Left lung (tissue), 10 donors: ENCODE data around the gene RHOA. TPM values are rescaled to one million over a fixed set of nuclear protein-coding genes. Genes with fewer than 3 reads are reported as not detected.
"Not testable (repeated sequence)": the region's sequence is repeated elsewhere in the genome, so short reads cannot be mapped to it uniquely, and the experiment has no call there.

ENCODE experiments used
- ATAC-seq: fragments of 200-7000 bp; cut with Tn5 transposase; one replicate; pipeline ENCODE4 v1.9.1; 2020; ENCODE audit warnings: moderate library complexity
- DNase-seq, 4 donors: peaks; one replicate each; pipeline ENCODE4 v3.0.0-alpha.2; 2013 to 2020
- H3K27ac ChIP-seq, 2 donors: fragments of 200-600 bp; sonication (generic) in 1 of 2; one replicate each; pipeline versions ENCODE4 v1.5.0 to v1.8.0; 2020 to 2021
- H3K27me3 ChIP-seq, 2 donors: fragments of 200-600 bp; sonication (generic) in 1 of 2; one replicate each; pipeline versions ENCODE4 v1.5.0 to v1.8.0; 2020 to 2021
- H3K36me3 ChIP-seq, 2 donors: fragments of 200-600 bp; sonication (generic) in 1 of 2; one replicate each; pipeline versions ENCODE4 v1.5.0 to v1.8.0; 2020 to 2021
- H3K4me1 ChIP-seq, 2 donors: fragments of 200-600 bp; one replicate each; pipeline ENCODE4 v1.8.0; 2021
- H3K4me3 ChIP-seq, 2 donors: fragments of 200-600 bp; sonication (generic) in 1 of 2; one replicate each; pipeline versions ENCODE4 v1.5.0 to v1.8.0; 2020 to 2021; ENCODE audit warnings: mild to moderate bottlenecking in 1 of 2
- H3K9me3 ChIP-seq, 2 donors: fragments of 200-600 bp; sonication (generic) in 1 of 2; one replicate each; pipeline versions ENCODE4 v1.5.0 to v1.8.0; 2020 to 2021
- intact Hi-C, 2 donors: fragments of 100-400 bp; cut with DNase I; formaldehyde crosslinking; loops; one replicate each; pipeline versions ENCODE4 v1.11.2 to v1.14.2; 2022
- polyA plus RNA-seq, 6 donors: library from polyadenylated mRNA; unstranded; fragments of 120-200 nt; gene quantifications; one replicate each; pipeline ENCODE4 v1.2.1, GENCODE V29; 2013; ENCODE audit not compliant: insufficient read length in 6 of 6
- total RNA-seq, 2 donors: library from RNA; stranded (reverse); fragmentation: NEBNext Ultra II Directional; extraction: Animal tissue kit (Norgen Biotek cat#: 25700); gene quantifications; one replicate each; pipeline ENCODE4 v1.2.1, GENCODE V29; 2021
- TF ChIP-seq, protein P1 (sequence below), 2 donors: fragments of 200-600 bp; sonication (generic) in 1 of 2; IDR thresholded peaks; one replicate each; pipeline versions ENCODE4 v1.5.0 to v1.8.0; 2021; ENCODE audit warnings: antibody characterized with exemption in 2 of 2
- donor health status: DM: no; HTN: yes; CAD: no.
- donor health status: DM: no; HTN: no; CAD: no.

RHOA gene
- total and polyA plus RNA-seq, 8 donors = 467 to 625 (median 514) TPM

DNA sequence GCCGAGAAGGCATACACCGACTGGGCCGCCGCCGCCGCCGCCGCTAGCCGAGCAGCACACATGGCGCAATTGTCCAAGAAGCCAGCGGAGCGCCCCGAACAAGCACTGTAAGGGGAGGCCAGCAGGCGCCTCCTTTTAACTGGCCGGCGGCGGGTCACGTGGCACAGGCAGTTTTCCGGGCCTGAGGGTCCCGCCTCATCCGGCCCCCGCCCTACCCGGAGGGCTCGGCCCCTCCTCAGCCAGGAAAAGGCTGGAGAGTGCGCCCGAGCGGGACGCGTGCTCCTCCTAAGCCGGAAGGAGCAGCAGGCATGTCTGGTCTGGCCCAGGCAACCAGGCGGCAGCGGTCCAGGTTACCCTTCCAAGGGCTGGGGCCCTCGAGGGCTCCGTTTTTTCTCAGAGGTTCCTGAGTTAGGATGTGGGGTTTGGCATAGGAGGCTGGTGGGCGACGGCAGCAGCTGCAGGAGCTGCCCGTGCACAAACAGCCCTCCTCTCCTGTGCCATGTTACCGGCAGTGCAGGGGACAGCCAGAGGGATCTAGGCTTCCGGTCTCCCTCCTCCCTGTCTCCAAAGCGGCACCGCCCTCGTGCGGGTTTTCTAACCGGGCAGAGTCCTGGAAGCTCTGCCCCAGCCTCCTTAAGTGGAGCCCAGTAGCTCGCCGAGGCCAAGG, 53.4 kb downstream of the RHOA start, which contains the start of gene GPX1:
Gene GPX1, minus strand, starts transcription at position 137 of the 667 bp plus-strand sequence. Its CDS starts 75 bp downstream, at position 62.
- ATAC-seq (peak; percentile 94), DNase-seq (peak; percentile 88 to 98 (median 96))
- H3K9me3 ChIP-seq = no peaks in the 10 kb centered on the region
- no peaks in the 10 kb centered on the region for H3K27me3 ChIP-seq
- intact Hi-C loops = no loop called here
- peak within 1 kb of the TSS; percentile 74 to 83 for H3K4me3 ChIP-seq
- H3K27ac ChIP-seq = peak within 1 kb of the TSS; percentile 90 to 93
- TF ChIP-seq, protein P1, sequence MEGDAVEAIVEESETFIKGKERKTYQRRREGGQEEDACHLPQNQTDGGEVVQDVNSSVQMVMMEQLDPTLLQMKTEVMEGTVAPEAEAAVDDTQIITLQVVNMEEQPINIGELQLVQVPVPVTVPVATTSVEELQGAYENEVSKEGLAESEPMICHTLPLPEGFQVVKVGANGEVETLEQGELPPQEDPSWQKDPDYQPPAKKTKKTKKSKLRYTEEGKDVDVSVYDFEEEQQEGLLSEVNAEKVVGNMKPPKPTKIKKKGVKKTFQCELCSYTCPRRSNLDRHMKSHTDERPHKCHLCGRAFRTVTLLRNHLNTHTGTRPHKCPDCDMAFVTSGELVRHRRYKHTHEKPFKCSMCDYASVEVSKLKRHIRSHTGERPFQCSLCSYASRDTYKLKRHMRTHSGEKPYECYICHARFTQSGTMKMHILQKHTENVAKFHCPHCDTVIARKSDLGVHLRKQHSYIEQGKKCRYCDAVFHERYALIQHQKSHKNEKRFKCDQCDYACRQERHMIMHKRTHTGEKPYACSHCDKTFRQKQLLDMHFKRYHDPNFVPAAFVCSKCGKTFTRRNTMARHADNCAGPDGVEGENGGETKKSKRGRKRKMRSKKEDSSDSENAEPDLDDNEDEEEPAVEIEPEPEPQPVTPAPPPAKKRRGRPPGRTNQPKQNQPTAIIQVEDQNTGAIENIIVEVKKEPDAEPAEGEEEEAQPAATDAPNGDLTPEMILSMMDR (IDR thresholded peaks at IDR 0.05) = no peak
- H3K36me3 ChIP-seq = peaks cover 9 to 75% of the 10 kb centered on the region in 2 donors
- peaks cover 33 to 77% of the 10 kb centered on the region in 2 donors for H3K4me1 ChIP-seq

DNA sequence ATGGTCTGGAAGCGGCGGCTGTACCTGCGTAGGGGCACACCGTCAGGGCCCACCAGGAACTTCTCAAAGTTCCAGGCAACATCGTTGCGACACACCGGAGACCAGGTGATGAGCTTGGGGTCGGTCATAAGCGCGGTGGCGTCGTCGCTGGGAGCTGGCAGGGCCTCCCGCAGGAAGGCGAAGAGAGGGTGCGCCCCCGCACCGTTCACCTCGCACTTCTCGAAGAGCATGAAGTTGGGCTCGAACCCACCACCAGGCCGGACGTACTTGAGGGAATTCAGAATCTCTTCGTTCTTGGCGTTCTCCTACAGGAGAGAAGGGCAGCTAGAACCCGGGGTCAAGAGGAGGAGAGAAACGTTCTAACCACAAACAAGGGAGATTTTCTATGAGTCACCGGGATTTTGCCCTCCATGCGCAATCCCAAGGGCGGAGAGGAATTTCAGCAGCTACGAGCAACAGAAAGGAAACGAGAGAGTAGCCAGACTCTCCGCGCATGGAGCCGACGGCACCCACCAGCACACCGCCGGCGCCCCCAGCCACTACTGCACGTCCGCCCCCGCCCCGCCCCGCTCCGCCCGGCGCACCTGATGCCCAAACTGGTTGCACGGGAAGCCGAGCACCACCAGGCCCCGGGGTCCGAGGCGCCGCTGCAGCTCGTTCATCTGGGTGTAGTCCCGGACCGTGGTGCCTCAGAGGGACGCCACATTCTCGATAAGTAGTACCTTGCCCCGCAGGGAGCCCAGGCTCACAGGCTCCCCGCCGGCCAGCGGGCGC, 54.1 kb downstream of the RHOA start:
- H3K27me3 ChIP-seq, intact Hi-C loops, H3K9me3 ChIP-seq: not testable (repeated sequence)
- peaks cover 9 to 67% of the 10 kb centered on the region in 2 donors for H3K36me3 ChIP-seq
- peaks cover 33 to 84% of the 10 kb centered on the region in 2 donors for H3K4me1 ChIP-seq
- H3K27ac ChIP-seq = peak overlapping the region; percentile 90 to 93
- peak overlapping the region; percentile 74 to 83 for H3K4me3 ChIP-seq
- ATAC-seq (peak; percentile 45), DNase-seq (peak in 2 of 4 donors; percentile 53 to 87)

DNA sequence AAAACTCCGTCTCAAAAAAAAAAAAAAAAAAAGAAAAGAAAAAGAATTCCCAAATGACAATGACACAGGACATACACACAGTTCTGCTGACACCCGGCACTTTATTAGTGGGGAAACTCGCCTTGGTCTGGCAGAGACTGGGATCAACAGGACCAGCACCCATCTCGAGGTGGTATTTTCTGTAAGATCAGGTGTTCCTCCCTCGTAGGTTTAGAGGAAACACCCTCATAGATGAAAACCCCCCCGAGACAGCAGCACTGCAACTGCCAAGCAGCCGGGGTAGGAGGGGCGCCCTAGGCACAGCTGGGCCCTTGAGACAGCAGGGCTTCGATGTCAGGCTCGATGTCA, 54.7 kb downstream of the RHOA start:
- Histone ChIP-seq H3K27ac (peak overlapping the region; percentile 90 to 93), H3K36me3 (peaks cover 9 to 62% of the 10 kb centered on the region in 2 donors), H3K4me3 (peak overlapping the region; percentile 74 to 83), H3K4me1 (peaks cover 34 to 90% of the 10 kb centered on the region in 2 donors)
- H3K27me3 ChIP-seq, intact Hi-C loops, DNase-seq, H3K9me3 ChIP-seq: not testable (repeated sequence)
- ATAC-seq = peak; percentile 2

DNA sequence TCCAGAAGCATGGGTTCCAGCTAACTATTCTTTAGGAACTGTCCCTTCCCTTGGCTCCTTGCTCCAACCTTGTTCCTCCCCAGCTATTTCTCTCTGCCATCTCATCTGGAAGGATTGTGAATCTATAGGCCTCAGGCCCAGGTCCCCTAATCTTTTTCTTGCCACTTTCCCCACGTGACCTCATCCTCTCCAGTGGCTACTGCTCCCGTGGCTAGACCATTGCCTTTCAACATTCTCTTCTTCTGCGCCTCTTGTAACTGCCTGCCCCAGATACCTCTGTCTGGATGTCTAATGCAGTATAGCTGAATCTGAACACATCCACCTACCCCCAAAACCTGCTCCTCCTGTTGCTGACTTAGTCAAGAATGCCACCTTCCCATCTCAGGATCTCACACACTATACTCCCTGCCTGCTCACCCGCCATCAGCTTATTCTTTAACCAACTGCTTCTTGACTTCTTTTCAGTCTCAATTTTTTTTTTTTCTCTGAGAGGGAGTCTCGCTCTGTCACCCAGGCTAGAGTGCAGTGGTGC, 58.8 kb downstream of the RHOA start:
- Histone ChIP-seq H3K27ac (peak overlapping the region; percentile 86 to 90), H3K27me3 (no peaks in the 10 kb centered on the region), H3K4me1 (peaks cover 29 to 92% of the 10 kb centered on the region in 2 donors), H3K4me3 (no peak overlapping the region), H3K36me3 (peaks cover 0 to 31% of the 10 kb centered on the region in 2 donors), H3K9me3 (no peaks in the 10 kb centered on the region)
- intact Hi-C loops = no loop called here
- TF ChIP-seq, protein P1 (IDR thresholded peaks at IDR 0.05) = no peak
- DNase-seq (no peak), ATAC-seq (no peak)

DNA sequence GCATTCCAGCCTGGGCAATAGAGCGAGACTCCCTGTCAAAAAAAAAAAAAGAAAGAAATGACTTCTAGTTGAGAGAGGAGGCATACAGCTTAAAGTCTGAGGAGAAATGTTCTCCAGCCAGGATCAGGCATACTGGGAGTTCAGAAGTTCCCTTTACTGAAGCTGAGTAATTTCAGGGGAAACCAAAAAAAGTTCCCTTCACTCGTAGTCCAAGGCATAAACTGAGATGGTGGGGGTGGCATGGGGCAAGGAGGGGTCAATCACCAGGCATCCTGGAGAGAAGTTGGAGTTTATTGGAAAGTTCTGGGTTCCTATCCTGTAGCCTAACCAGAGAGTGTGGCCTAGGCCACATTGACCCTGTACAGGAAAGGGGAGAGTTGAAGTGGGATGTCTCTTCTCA, 59.5 kb downstream of the RHOA start:
- Histone ChIP-seq H3K27me3 (no peaks in the 10 kb centered on the region), H3K9me3 (no peaks in the 10 kb centered on the region), H3K4me3 (no peak overlapping the region), H3K4me1 (peaks cover 32 to 93% of the 10 kb centered on the region in 2 donors), H3K36me3 (peaks cover 0 to 29% of the 10 kb centered on the region in 2 donors), H3K27ac (peak overlapping the region; percentile 86 to 90)
- intact Hi-C loops = no loop called here
- ATAC-seq (peak; percentile 10), DNase-seq (no peak)
- TF ChIP-seq, protein P1 (IDR thresholded peaks at IDR 0.05) = no peak

DNA sequence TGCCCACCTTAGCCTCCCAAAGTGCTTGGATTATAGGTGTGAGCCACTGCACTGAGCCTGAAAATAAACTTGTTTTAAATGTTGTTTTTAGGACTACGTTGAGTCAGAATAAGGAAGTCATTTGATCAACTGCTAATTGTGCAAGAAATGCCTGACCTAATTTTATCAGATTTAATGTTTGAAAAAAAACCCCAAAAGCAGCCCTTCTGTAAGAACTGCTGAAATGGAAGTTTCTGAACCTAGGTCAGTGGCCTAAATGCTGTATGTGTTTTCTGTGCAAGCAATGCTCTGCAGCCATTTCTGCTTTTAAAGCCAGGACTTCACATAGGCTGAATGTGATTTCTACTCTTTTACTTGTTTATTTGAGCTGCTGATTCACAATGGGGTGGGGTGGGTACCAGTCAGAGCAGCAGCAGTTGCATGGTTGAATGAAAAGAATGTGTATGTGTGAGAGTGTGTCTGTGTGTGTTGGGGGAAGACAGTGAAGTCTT, 60.2 kb downstream of the RHOA start:
- ATAC-seq (peak; percentile 47), DNase-seq (no peak)
- Histone ChIP-seq H3K36me3 (peaks cover 0 to 22% of the 10 kb centered on the region in 2 donors), H3K27me3 (no peaks in the 10 kb centered on the region), H3K9me3 (no peaks in the 10 kb centered on the region), H3K4me1 (peaks cover 33 to 93% of the 10 kb centered on the region in 2 donors), H3K4me3 (no peak overlapping the region), H3K27ac (peak overlapping the region; percentile 86 to 90)
- TF ChIP-seq, protein P1 (IDR thresholded peaks at IDR 0.05) = no peak
- intact Hi-C loops = no loop called here
